ENCODE data around the gene TSPAN18. TPM values are rescaled to one million over a fixed set of nuclear protein-coding genes. Genes with fewer than 3 reads are reported as not detected.
"Not testable (repeated sequence)": the region's sequence is repeated elsewhere in the genome, so short reads cannot be mapped to it uniquely, and the experiment has no call there.

The TSPAN18 gene
- total RNA-seq, 1 experiment from 2014 or later, result 31.5 TPM

DNA sequence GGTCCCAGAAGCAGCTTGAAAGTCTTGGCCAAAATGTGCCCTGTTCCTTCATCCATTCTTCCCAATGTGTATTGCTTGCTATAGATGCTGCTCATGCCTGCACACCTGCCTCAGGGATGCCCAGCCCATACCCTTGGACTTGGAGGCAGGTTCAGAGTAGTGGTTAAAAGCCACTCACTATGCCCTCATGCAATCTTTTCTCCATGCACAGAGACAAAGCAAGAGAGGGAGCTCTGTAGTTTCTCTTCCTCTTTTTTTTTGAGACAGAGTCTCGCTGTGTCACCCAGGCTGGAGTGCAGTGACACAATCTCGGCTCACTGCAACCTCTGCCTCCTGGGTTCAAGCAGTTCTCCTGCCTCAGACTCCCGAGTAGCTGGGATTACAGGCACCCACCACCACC, 144.9 kb downstream of the TSPAN18 start:
- H3K4me3 ChIP-seq; H3K27ac ChIP-seq; DNase-seq; H3K9me3 ChIP-seq (replicated peaks); H3K27me3 ChIP-seq; H3K4me1 ChIP-seq; H3K36me3 ChIP-seq: not testable (repeated sequence)

DNA sequence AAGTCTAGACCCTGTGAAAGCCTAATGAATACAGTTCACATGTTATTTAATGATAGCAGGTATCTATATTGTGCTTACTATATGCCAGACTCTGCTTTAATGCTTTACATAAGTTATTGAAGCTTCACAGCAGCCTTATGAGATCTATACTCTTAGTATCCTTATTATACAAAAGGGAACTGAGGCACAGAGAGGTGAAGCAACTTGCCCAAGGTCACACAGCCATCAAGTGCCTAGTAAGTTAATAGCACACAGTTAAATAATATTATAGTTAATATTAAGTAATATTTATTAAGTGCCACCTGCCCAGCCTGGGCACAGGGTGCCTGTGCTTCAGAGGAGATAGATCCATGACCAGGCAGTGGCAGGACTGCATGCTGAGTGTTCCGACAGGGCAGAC, 145.8 kb downstream of the TSPAN18 start:
- no peak for DNase-seq
- no peaks in the 10 kb centered on the region for H3K9me3 ChIP-seq (replicated peaks)
- no peaks in the 10 kb centered on the region for H3K36me3 ChIP-seq
- H3K27ac ChIP-seq, result no peak overlapping the region
- peaks cover 15% of the 10 kb centered on the region for H3K4me1 ChIP-seq
- H3K4me3 ChIP-seq, result no peak overlapping the region
- no peaks in the 10 kb centered on the region for H3K27me3 ChIP-seq

DNA sequence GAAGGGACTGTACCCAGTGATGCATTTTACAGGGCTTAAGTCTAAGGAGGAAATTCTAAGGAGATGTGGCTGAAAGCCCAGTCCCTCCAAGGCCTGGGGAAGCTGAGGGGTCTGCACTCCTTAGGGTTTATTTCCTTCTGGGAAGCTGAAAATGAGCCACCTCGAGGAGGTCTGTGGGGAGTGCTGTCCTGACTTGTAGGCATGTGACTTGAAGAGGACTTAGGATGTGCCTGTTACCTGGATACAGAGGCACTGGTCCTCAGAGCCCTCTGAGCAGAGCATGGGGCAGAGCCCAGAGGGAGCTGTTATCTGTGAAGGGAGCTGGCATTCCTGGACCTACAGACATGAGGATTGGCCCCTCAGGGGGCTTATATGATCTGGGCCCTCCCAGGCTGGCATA, 146.8 kb downstream of the TSPAN18 start:
- DNase-seq, result no peak
- no peaks in the 10 kb centered on the region for H3K36me3 ChIP-seq
- H3K27ac ChIP-seq, result no peak overlapping the region
- H3K27me3 ChIP-seq, result no peaks in the 10 kb centered on the region
- no peaks in the 10 kb centered on the region for H3K9me3 ChIP-seq (replicated peaks)
- peaks cover 19% of the 10 kb centered on the region for H3K4me1 ChIP-seq
- no peak overlapping the region for H3K4me3 ChIP-seq

DNA sequence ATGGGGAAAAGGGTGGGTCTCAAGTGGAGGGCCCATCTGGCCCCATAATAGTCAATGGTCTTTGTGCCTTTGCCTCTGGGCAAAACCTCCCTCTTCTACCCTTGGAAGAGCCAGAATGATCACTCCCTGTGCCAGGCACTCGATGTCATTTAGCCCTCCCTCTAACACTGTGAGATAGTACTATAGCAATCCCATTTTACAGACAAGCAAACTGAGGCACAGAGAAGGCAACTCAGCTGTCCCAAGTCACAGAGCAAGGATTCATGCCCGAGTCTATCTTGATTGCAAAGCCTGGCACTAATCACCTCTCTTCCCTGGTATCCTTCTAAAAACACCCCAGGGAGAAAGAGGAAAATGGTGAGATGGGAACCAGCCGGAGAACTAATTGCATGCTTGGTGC, 147.5 kb downstream of the TSPAN18 start:
- no peaks in the 10 kb centered on the region for H3K27me3 ChIP-seq
- no peak for DNase-seq
- H3K4me1 ChIP-seq, result peaks cover 18% of the 10 kb centered on the region
- no peaks in the 10 kb centered on the region for H3K9me3 ChIP-seq (replicated peaks)
- H3K36me3 ChIP-seq, result no peaks in the 10 kb centered on the region
- no peak overlapping the region for H3K27ac ChIP-seq
- H3K4me3 ChIP-seq, result no peak overlapping the region

DNA sequence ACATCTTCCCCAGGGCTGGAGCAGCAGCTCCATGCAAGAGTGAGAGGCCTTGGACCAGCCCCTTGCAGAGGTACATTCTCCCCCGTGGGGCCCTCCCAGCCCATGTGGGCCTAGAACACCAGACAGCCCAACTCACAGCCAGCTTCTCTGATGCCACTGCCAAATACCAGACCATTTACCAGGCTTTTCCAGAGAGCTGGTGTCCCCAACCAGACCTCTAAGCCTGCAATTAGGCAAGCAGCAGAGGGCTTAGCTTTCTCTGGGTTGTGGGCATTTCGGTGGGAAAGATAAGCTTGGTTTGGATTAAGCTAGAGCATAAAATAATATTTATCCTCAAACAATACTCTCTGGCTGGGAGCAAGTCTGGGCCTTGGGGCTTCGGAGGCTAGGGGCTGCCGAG, 148.3 kb downstream of the TSPAN18 start:
- Histone ChIP-seq H3K27me3 (no peaks in the 10 kb centered on the region), H3K27ac (no peak overlapping the region), H3K4me1 (peaks cover 18% of the 10 kb centered on the region)

GRCh38 chr11:44876194-44876723, 149.5 kb downstream of the TSPAN18 start:
- H3K9me3 ChIP-seq (replicated peaks), result no peaks in the 10 kb centered on the region
- H3K27ac ChIP-seq, result no peak overlapping the region
- peaks cover 18% of the 10 kb centered on the region for H3K4me1 ChIP-seq
- DNase-seq, result no peak
- no peaks in the 10 kb centered on the region for H3K27me3 ChIP-seq
- H3K36me3 ChIP-seq, result no peaks in the 10 kb centered on the region
- H3K4me3 ChIP-seq, result no peak overlapping the region

More for the DNA sequence above, 148.3 kb downstream of the TSPAN18 start:
- no peaks in the 10 kb centered on the region for H3K9me3 ChIP-seq (replicated peaks)
- H3K4me3 ChIP-seq, result no peak overlapping the region
- H3K36me3 ChIP-seq, result no peaks in the 10 kb centered on the region
- no peak for DNase-seq

- Histone ChIP-seq H3K36me3 (no peaks in the 10 kb centered on the region), H3K4me1 (peaks cover 18% of the 10 kb centered on the region), H3K9me3 (replicated peaks) (no peaks in the 10 kb centered on the region), H3K27ac (no peak overlapping the region; the same call in 1 of the 2 replicates), H3K27me3 (no peaks in the 10 kb centered on the region), H3K4me3 (no peak overlapping the region)
- no peak for DNase-seq
Measured at GRCh38 chr11:44876906-44877305, 150.1 kb downstream of the TSPAN18 start.

- no peaks in the 10 kb centered on the region for H3K36me3 ChIP-seq
- H3K4me3 ChIP-seq, result peak overlapping the region; percentile 3; the same call in 1 of the 2 replicates
- H3K27ac ChIP-seq, result peak overlapping the region; percentile 33
- H3K9me3 ChIP-seq (replicated peaks), result no peaks in the 10 kb centered on the region
- H3K27me3 ChIP-seq, result no peaks in the 10 kb centered on the region
- DNase-seq, result peak; percentile 70 to 72
- H3K4me1 ChIP-seq, result peaks cover 18% of the 10 kb centered on the region
Measured at GRCh38 chr11:44877571-44878497, 151.1 kb downstream of the TSPAN18 start.

- DNase-seq, result no peak
- Histone ChIP-seq H3K36me3 (no peaks in the 10 kb centered on the region), H3K27me3 (no peaks in the 10 kb centered on the region)
Measured at GRCh38 chr11:44878711-44879110, 151.9 kb downstream of the TSPAN18 start.

DNA sequence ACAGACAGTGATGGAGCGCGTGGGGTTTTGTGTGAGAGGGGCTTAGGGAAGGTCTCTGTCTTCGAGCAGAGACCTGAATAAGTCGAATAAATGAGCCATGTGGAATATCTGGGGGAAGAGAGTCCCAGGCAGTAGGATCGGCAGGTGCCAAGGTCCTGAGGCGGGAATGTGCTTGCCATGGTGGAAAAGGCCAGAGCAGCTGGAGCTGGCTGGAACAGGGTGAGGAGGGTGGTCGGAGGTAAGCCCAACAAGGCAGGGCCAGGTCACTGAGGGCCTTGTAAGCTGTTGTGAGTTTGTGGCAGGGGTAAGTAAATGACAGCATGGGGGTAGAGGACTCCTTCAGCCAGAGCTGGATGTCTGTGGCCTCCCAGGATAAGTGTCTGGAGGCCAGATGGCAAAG, 152.7 kb downstream of the TSPAN18 start:
- H3K27ac ChIP-seq, result no peak overlapping the region
- no peaks in the 10 kb centered on the region for H3K36me3 ChIP-seq
- H3K4me1 ChIP-seq, result peaks cover 18% of the 10 kb centered on the region
- no peak for DNase-seq
- H3K9me3 ChIP-seq (replicated peaks), result no peaks in the 10 kb centered on the region
- H3K4me3 ChIP-seq, result no peak overlapping the region
- no peaks in the 10 kb centered on the region for H3K27me3 ChIP-seq

More at GRCh38 chr11:44878711-44879110, 151.9 kb downstream of the TSPAN18 start:
- H3K4me3 ChIP-seq, result no peak overlapping the region
- peaks cover 18% of the 10 kb centered on the region for H3K4me1 ChIP-seq
- H3K9me3 ChIP-seq (replicated peaks), result no peaks in the 10 kb centered on the region
- H3K27ac ChIP-seq, result no peak overlapping the region; the same call in 1 of the 2 replicates

GRCh38 chr11:44880511-44880910, 153.7 kb downstream of the TSPAN18 start:
- H3K9me3 ChIP-seq (replicated peaks), result no peaks in the 10 kb centered on the region
- no peak for DNase-seq
- peaks cover 22% of the 10 kb centered on the region for H3K4me1 ChIP-seq
- H3K27me3 ChIP-seq, result no peaks in the 10 kb centered on the region
- H3K4me3 ChIP-seq, result no peak overlapping the region
- H3K27ac ChIP-seq, result no peak overlapping the region
- no peaks in the 10 kb centered on the region for H3K36me3 ChIP-seq

DNA sequence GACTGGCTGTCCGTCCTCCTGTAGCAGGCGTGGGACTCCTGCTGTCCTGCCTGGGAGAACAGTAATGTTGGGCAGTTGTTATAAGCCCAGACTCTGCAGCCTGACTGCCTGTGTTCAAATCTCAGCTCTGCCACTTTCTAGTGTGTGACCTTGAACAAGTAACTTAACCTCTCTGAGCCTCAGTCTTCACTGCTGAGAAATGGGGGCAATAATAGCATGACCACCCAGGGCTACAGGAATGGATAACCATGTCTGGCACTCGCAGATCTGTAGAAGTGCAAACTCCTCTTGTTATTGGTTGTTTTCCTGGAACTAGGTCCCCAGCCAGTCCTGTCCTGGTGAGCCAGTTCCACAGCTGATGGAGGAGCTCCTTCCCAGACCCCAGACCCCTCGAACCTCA, 154.2 kb downstream of the TSPAN18 start:
- H3K27me3 ChIP-seq, result no peaks in the 10 kb centered on the region
- no peaks in the 10 kb centered on the region for H3K9me3 ChIP-seq (replicated peaks)
- H3K27ac ChIP-seq, result no peak overlapping the region
- H3K36me3 ChIP-seq, result no peaks in the 10 kb centered on the region
- no peak overlapping the region for H3K4me3 ChIP-seq
- peaks cover 27% of the 10 kb centered on the region for H3K4me1 ChIP-seq
- DNase-seq, result no peak

DNA sequence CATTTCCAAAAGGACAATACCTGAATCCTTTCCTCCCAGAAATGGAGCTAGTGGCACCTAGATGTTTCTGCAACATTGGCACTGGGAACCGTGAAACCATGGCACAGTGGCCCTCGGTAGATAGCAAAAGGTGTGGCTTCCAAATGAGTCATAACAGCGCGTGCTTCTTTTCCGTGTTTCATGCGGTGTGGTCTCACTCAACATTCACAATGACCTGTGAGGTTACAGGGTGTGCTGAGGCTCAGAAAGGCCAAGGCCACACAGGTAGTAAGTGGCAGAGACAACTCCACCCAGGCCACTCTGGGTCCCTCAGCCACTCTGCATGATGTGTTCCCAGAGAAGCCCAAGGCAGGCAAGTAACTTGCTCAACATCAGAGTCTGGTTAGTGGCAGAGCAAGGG, 156.5 kb downstream of the TSPAN18 start:
- Histone ChIP-seq H3K4me3 (no peak overlapping the region), H3K36me3 (no peaks in the 10 kb centered on the region), H3K27me3 (no peaks in the 10 kb centered on the region), H3K27ac (no peak overlapping the region), H3K4me1 (peaks cover 37% of the 10 kb centered on the region), H3K9me3 (replicated peaks) (no peaks in the 10 kb centered on the region)
- DNase-seq, result no peak

DNA sequence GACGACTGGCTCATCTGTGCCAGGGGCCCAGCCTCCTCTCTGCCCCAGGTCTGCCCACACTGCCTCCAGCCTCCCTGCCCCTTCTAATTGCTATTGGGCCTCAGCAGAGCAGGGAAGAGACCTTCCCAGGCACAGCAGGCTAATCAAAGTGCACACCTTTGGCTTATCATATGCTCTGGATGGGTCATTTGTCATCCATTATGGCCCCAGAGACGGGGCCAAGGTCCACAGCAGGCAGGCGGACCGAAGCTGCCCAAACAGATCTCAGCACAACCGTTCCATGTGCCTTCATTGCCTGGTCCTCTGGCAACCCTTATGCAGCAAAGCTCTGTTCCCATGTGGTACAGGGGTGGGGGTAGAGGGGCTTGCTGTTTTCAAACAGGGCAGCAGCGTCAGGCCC, 157.3 kb downstream of the TSPAN18 start:
- Histone ChIP-seq H3K4me1 (peaks cover 40% of the 10 kb centered on the region), H3K27ac (no peak overlapping the region), H3K9me3 (replicated peaks) (no peaks in the 10 kb centered on the region), H3K4me3 (no peak overlapping the region), H3K36me3 (no peaks in the 10 kb centered on the region), H3K27me3 (no peaks in the 10 kb centered on the region)
- no peak for DNase-seq

GRCh38 chr11:44885065-44885810, 158.5 kb downstream of the TSPAN18 start:
- Histone ChIP-seq H3K4me1 (peaks cover 45% of the 10 kb centered on the region), H3K36me3 (no peaks in the 10 kb centered on the region), H3K9me3 (replicated peaks) (no peaks in the 10 kb centered on the region), H3K4me3 (no peak overlapping the region), H3K27ac (no peak overlapping the region), H3K27me3 (no peaks in the 10 kb centered on the region)
- peak in 1 of 2 experiments; percentile 49 for DNase-seq

Measured in SJCRH30 (cell line).